ENCODE results near the gene ZFHX3. TPM values are rescaled to one million over a fixed set of nuclear protein-coding genes. Genes with fewer than 3 reads are reported as not detected.
"Not testable (repeated sequence)": the region's sequence is repeated elsewhere in the genome, so short reads cannot be mapped to it uniquely, and the experiment has no call there.

The ZFHX3 gene
- total RNA-seq, 1 experiment from 2014 or later: 3.2 TPM

GRCh38 chr16:73021866-73022495, 25.9 kb downstream of the ZFHX3 start:
- no peak for DNase-seq (ENCODE audit: low read depth)

GRCh38 chr16:73020409-73020884, 27.5 kb downstream of the ZFHX3 start:
- peak; percentile 94 for DNase-seq (ENCODE audit: low read depth)

GRCh38 chr16:73019457-73020362, 28.2 kb downstream of the ZFHX3 start:
- peak; percentile 92 for DNase-seq (ENCODE audit: low read depth)

- no peak for DNase-seq (ENCODE audit: low read depth)
Measured at GRCh38 chr16:73018821-73019456, 29.0 kb downstream of the ZFHX3 start.

DNA sequence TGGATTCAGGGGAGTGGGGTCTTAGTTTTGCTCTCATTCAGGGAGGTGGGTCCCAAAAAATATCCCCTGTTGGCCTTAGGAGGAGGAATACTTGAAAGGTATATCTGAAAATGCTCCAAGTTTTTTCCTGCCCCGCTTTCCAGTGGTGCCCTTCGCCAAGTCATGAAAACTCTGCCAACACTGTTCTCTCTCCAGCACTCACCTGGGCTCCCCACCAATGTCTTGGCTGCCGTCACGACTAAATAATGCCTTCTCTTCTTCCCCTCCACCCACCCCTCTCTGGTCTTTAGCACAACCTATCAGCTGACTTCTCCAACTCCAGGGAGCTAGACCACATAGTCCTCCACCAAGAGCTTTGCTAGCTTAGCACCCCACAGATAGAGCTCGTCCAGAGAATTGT, 30.6 kb downstream of the ZFHX3 start:
- DNase-seq (ENCODE audit: low read depth): no peak

DNA sequence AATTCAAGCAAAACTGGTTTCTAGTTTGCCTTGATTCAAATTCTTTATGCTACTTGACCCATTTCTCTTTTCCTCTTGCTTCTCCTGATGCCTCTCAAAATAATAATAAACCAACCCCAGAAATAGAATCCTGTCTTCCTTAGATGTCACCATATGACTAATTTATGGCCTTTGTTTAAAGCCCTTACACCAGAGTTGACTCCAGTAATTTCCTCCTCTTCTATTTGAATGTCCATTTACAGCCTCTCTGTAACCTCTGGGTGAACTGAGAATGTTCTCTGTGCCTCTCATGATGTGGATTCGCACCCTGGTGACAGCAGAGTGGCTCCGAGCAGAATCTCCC, 31.5 kb downstream of the ZFHX3 start:
- peak; percentile 34 for DNase-seq (ENCODE audit: low read depth)

DNA sequence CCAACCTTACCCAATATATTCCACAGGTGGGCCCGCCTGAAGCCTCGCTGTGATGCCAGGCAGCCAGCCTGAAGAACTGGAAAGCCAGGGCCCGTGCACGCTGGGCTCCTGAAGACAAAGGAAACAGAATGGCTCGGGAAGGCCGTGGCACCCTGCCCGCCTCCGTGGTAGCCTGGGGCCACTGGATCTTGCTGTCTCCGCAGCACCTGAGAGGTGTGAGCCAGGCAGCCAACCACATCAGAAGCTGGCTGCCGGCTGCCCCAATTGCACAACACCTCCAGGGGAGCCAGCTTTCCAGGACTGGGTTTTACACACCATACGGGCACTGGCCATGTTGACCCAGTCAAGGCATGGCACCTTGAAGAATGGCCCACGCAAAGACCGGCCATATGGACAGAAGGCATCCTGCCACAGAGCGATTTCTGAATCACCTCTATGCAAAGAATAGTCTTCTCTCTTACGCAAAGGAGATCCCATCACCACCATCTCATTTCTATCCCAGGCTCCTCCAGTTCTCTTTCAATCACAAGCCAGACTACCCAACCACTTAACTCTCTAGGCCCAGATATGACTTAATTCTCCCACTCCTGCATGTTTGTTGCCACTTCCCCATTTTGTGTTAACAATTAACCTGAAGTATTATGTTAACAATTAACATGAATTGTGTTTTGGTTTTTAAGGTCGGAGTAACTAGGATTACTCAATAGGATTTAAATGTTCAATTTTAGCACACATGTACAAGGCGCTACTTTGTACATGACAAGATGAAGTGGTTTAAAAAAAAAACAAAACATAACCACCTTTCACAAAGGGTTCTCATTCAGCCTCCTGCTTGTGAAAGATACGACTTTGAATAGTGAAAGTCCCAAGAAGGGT, 32.1 kb downstream of the ZFHX3 start:
- no peak for DNase-seq (ENCODE audit: low read depth)

- no peak for DNase-seq (ENCODE audit: low read depth)
Measured at GRCh38 chr16:73014768-73015167, 33.2 kb downstream of the ZFHX3 start.

GRCh38 chr16:73013974-73014373, 34.0 kb downstream of the ZFHX3 start:
- no peak for DNase-seq (ENCODE audit: low read depth)

DNA sequence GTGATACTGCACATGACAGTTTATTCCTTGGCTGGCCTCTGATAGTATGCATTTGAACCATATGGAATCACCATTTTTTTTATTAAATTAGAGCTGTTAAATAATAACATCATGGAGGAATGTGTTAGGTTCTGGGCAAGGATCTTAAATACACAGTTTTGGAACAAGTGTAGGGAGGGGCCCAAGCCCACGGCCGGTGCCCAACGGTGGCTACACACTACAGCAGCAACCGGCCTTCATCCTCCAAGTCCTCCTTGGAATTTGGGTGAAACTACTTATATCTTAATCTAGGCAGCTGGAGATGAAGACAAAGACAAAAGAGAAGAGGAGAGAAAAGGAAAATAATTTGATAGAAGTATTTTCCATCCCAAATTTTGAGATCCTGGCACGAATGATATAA, 35.6 kb downstream of the ZFHX3 start:
- DNase-seq (ENCODE audit: low read depth): no peak

GRCh38 chr16:73011926-73012325, 36.0 kb downstream of the ZFHX3 start:
- no peak for DNase-seq (ENCODE audit: low read depth)

- peak; percentile 73 for DNase-seq (ENCODE audit: low read depth)
Measured at GRCh38 chr16:73010150-73010676, 37.7 kb downstream of the ZFHX3 start.

- not testable (repeated sequence) for DNase-seq (ENCODE audit: low read depth)
Measured at GRCh38 chr16:73009710-73010109, 38.2 kb downstream of the ZFHX3 start.

GRCh38 chr16:73006026-73006425, 41.9 kb downstream of the ZFHX3 start:
- DNase-seq (ENCODE audit: low read depth): no peak

DNA sequence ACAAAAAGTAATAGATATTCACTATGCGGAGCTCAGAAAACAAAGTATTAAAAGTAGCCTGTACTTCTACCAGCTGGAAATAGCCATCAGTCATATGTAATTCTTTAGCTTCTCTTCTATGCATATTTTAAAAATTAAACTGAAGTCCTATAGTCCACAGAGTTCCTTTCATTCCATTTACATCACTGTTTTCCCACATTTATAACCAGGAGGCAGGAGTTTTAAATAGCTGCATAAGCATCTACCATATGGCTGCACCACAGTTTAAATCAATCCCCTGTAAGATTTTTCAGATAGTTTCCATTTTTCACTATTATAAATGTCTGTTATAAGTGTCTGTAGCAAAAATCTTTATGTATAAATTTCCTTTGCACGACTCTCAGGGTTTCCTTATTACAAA, 45.1 kb downstream of the ZFHX3 start:
- no peak for DNase-seq (ENCODE audit: low read depth)

- DNase-seq (ENCODE audit: low read depth): no peak
Measured at GRCh38 chr16:73000907-73001521, 46.9 kb downstream of the ZFHX3 start.

DNA sequence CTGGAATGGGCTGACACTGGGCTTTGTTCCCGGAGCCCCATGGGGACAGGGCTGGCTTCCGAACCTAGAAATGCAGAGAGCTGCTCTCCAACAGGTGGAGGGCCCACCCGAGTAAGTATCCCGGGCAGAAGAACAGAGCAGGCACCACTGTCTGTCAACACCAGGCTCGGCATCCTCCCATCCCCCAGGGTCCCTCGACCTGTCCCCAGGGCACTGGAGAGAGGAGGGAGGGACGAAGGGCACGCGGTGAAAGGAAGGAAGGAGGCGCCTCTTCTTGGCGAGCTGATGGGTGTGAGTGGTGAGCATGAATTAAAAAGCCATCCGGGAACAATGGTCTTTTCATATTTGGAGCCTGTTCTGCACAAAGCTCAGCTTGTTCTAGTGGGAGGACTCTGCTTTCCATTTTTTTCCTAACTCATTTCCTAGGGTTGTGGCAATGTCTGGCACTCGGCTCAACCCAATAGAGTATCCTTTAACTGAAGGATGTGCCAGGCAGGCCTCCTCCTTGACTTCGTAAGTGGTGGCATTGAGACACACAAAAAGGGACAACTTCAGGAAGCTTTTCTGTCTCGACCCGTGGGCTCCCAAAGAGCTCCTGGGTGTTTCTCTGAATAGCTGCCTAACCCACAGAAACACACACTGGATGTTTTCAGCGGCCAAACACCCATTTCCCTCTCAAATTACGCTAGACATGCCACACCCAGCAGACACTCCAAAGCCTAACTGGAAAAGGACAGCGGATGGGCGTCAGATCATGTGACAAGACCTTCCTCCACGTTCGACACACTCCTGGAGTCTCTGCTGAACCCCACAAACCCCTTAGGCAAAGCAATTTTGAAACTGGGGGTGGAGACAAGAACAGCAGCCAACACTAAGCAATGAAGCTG, 47.7 kb downstream of the ZFHX3 start:
- peak; percentile 52 for DNase-seq (ENCODE audit: low read depth)

GRCh38 chr16:72999541-73000019, 48.3 kb downstream of the ZFHX3 start:
- DNase-seq (ENCODE audit: low read depth): no peak

GRCh38 chr16:72997141-72997542, 50.8 kb downstream of the ZFHX3 start:
- no peak for DNase-seq (ENCODE audit: low read depth)
